ENCODE data around the gene KIAA1671. TPM values are rescaled to one million over a fixed set of nuclear protein-coding genes. Genes with fewer than 3 reads are reported as not detected.

The KIAA1671 gene
- total RNA-seq, 4 donors from 2014 or later: 20.9 to 41.8 (median 28.4) TPM

GRCh38 chr22:25059438-25059837 is 106.9 kb downstream of the KIAA1671 start:
- H3K9me3 ChIP-seq: no peaks in the 10 kb centered on the region
- ATAC-seq: no peak
- H3K4me3 ChIP-seq: no peak overlapping the region
- H3K4me1 ChIP-seq: no peaks in the 10 kb centered on the region
- no peaks in the 10 kb centered on the region for H3K27me3 ChIP-seq
- WGBS, 2 donors (ENCODE audit: low coverage in 1 of 2): 78 to 100% methylated on average over 1 to 5 of the region's 5 CpGs
- H3K36me3 ChIP-seq: no peaks in the 10 kb centered on the region
- no peak overlapping the region for H3K27ac ChIP-seq
- TF ChIP-seq POLR2AphosphoS5 (IDR thresholded peaks at IDR 0.05): no peak
- no peak for TF ChIP-seq POLR2A (IDR thresholded peaks at IDR 0.05)
- TF ChIP-seq EP300 (IDR thresholded peaks at IDR 0.05): no peak
- TF ChIP-seq CTCF (IDR thresholded peaks at IDR 0.05): no peak

GRCh38 chr22:25060522-25061071 is 108.1 kb downstream of the KIAA1671 start:
- H3K36me3 ChIP-seq: no peaks in the 10 kb centered on the region
- H3K9me3 ChIP-seq: no peaks in the 10 kb centered on the region
- H3K4me3 ChIP-seq: no peak overlapping the region
- H3K27ac ChIP-seq: no peak overlapping the region
- H3K4me1 ChIP-seq: peaks cover 0 to 4% (median 0%) of the 10 kb centered on the region in 3 donors
- no peak for ATAC-seq
- WGBS, 2 donors (ENCODE audit: low coverage in 1 of 2): 50 to 69% methylated on average over 5 to 9 of the region's 10 CpGs
- no peak for TF ChIP-seq POLR2A (IDR thresholded peaks at IDR 0.05)
- no peak for TF ChIP-seq POLR2AphosphoS5 (IDR thresholded peaks at IDR 0.05)
- no peak for TF ChIP-seq EP300 (IDR thresholded peaks at IDR 0.05)
- peak in 2 of 4 experiments; percentile 28 to 45 for TF ChIP-seq CTCF (IDR thresholded peaks at IDR 0.05)
- H3K27me3 ChIP-seq: no peaks in the 10 kb centered on the region

- H3K27me3 ChIP-seq: no peaks in the 10 kb centered on the region
- H3K27ac ChIP-seq: no peak overlapping the region
- WGBS, 2 donors (ENCODE audit: low coverage in 1 of 2): 89 to 100% methylated on average over 1 to 5 of the region's 5 CpGs
- H3K36me3 ChIP-seq: no peaks in the 10 kb centered on the region
- no peaks in the 10 kb centered on the region for H3K9me3 ChIP-seq
- no peak overlapping the region for H3K4me3 ChIP-seq
- TF ChIP-seq POLR2A (IDR thresholded peaks at IDR 0.05): no peak
- no peak for TF ChIP-seq POLR2AphosphoS5 (IDR thresholded peaks at IDR 0.05)
- TF ChIP-seq CTCF (IDR thresholded peaks at IDR 0.05): no peak
- no peak for TF ChIP-seq EP300 (IDR thresholded peaks at IDR 0.05)
- ATAC-seq: no peak
- peaks cover 0 to 4% (median 0%) of the 10 kb centered on the region in 3 donors for H3K4me1 ChIP-seq
Observed at GRCh38 chr22:25061134-25061533, 108.6 kb downstream of the KIAA1671 start.

GRCh38 chr22:25061605-25062376 is 109.3 kb downstream of the KIAA1671 start:
- H3K9me3 ChIP-seq: no peaks in the 10 kb centered on the region
- TF ChIP-seq CTCF (IDR thresholded peaks at IDR 0.05): no peak
- no peak for TF ChIP-seq POLR2AphosphoS5 (IDR thresholded peaks at IDR 0.05)
- no peak for TF ChIP-seq POLR2A (IDR thresholded peaks at IDR 0.05)
- no peak for TF ChIP-seq EP300 (IDR thresholded peaks at IDR 0.05)
- WGBS, 2 donors (ENCODE audit: low coverage in 1 of 2): 76 to 86% methylated on average over 4 to 7 of the region's 8 CpGs
- no peak overlapping the region for H3K4me3 ChIP-seq
- peaks cover 0 to 8% (median 0%) of the 10 kb centered on the region in 3 donors for H3K4me1 ChIP-seq
- no peak for ATAC-seq
- no peak overlapping the region for H3K27ac ChIP-seq
- H3K27me3 ChIP-seq: no peaks in the 10 kb centered on the region
- no peaks in the 10 kb centered on the region for H3K36me3 ChIP-seq

All from gastroesophageal sphincter (tissue), 4 donors.